Hepatocyte (in vitro differentiated cells): ENCODE results near the gene SPINK1.

ENCODE experiments used
- EZH2 ChIP-seq: fragments of 200-600 bp; sonication (generic); IDR thresholded peaks from 2 replicates; pipeline ENCODE4 v1.6.1; 2016; ENCODE audit warnings: antibody characterized with exemption, mild to moderate bottlenecking, borderline replicate concordance
- TF ChIP-seq, protein P1 (sequence below): fragments of 200-600 bp; sonication (generic); IDR thresholded peaks from 2 replicates; pipeline ENCODE4 v1.5.1; 2016; ENCODE audit warnings: antibody characterized with exemption, mild to moderate bottlenecking; ENCODE audit not compliant: poor library complexity

DNA sequence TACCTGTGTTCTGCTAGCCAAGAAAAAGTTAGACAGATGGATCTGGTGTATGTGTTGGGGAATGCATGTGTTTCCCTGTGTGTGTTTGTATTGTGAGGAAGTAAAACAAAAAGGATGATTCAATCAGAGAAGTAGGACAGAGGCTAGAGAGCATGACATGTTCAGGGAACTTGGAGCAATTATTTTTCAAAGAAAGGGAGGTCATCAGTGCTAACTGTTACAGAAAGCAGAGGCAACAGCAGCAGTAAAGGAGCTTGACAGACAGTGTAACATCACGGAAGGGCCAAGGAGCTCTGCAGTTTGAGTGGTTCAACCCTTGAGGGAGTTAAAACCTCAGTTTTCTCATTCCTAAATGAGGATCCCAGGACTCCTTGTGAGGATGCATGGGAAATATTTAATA, 13.2 kb downstream of the SPINK1 start:
- TF ChIP-seq, protein P1, sequence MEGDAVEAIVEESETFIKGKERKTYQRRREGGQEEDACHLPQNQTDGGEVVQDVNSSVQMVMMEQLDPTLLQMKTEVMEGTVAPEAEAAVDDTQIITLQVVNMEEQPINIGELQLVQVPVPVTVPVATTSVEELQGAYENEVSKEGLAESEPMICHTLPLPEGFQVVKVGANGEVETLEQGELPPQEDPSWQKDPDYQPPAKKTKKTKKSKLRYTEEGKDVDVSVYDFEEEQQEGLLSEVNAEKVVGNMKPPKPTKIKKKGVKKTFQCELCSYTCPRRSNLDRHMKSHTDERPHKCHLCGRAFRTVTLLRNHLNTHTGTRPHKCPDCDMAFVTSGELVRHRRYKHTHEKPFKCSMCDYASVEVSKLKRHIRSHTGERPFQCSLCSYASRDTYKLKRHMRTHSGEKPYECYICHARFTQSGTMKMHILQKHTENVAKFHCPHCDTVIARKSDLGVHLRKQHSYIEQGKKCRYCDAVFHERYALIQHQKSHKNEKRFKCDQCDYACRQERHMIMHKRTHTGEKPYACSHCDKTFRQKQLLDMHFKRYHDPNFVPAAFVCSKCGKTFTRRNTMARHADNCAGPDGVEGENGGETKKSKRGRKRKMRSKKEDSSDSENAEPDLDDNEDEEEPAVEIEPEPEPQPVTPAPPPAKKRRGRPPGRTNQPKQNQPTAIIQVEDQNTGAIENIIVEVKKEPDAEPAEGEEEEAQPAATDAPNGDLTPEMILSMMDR = no peak
- no peak for TF ChIP-seq EZH2
